Thyroid gland (tissue), 4 donors: Measurements from ENCODE around the gene CPNE4. TPM values are rescaled to one million over a fixed set of nuclear protein-coding genes. Genes with fewer than 3 reads are reported as not detected.
A peak's percentile ranks its signal among the peaks of the same experiment; 100 is the strongest.

Source experiments
- DNase-seq, 2 donors: peaks; one replicate each; pipeline ENCODE4 v3.0.0-alpha.2; 2019
- H3K27ac ChIP-seq, 3 donors: fragments of 200-600 bp; sonication (generic); 1 replicate in 2 of 3; 2 replicates in 1 of 3; pipeline ENCODE4 v1.5.1; 2016 to 2019; ENCODE audit warnings: mild to moderate bottlenecking in 1 of 3, moderate library complexity in 1 of 3
- H3K27me3 ChIP-seq: fragments of 200-600 bp; sonication (generic); one replicate; pipeline ENCODE4 v1.5.1; 2019
- H3K36me3 ChIP-seq, 2 donors: fragments of 200-600 bp; sonication (generic); one replicate each; pipeline ENCODE4 v1.5.1; 2016 to 2019
- H3K4me1 ChIP-seq, 2 donors: fragments of 200-600 bp; sonication (generic); one replicate each; pipeline ENCODE4 v1.5.1; 2017 to 2019
- H3K4me3 ChIP-seq, 3 donors: fragments of 200-600 bp; sonication (generic); replicated peaks in 1 of 3; 1 replicate in 2 of 3; 2 replicates in 1 of 3; pipeline ENCODE4 v1.5.1; 2016; ENCODE audit warnings: mild to moderate bottlenecking in 1 of 3
- H3K9me3 ChIP-seq: fragments of 200-600 bp; sonication (generic); one replicate; pipeline ENCODE4 v1.5.1; 2017
- CTCF ChIP-seq, 6 experiments: fragments of 200-600 bp in 3 of 6; fragments of 450-650 bp in 3 of 6; sonication (generic) in 3 of 6; IDR thresholded peaks; one replicate each; pipeline ENCODE4 v1.5.1; 2016 to 2019; ENCODE audit warnings: antibody characterized with exemption in 6 of 6, mild to moderate bottlenecking in 2 of 6, inconsistent platforms in 1 of 6, moderate library complexity in 1 of 6
- POLR2A ChIP-seq, 2 donors: fragments of 450-650 bp; IDR thresholded peaks; one replicate each; pipeline ENCODE4 v1.6.1; 2017; ENCODE audit warnings: antibody characterized with exemption in 2 of 2, mild to moderate bottlenecking in 2 of 2, moderate library complexity in 1 of 2
- WGBS, 2 donors: methylation state at CpG; one replicate each; pipeline ENCODE4 v1.1.5; 2017; 5-methylcytosine and 5-hydroxymethylcytosine counted together
- intact Hi-C: fragments of 100-400 bp; cut with DNase I; formaldehyde crosslinking; loops from one replicate; pipeline ENCODE4 v1.15.1; 2023
- total RNA-seq, 4 donors: library from RNA; depleted of rRNA; stranded (reverse); fragments of >200 nt; gene quantifications; one replicate each; pipeline ENCODE4 v1.2.3, GENCODE V29; 2016

CPNE4 gene
- total RNA-seq, 4 donors from 2014 or later: not detected

- intact Hi-C loops: no loop called here
- Histone ChIP-seq H3K9me3 (no peaks in the 10 kb centered on the region), H3K27ac (no peak overlapping the region), H3K36me3 (no peaks in the 10 kb centered on the region), H3K27me3 (no peaks in the 10 kb centered on the region), H3K4me3 (no peak overlapping the region), H3K4me1 (no peaks in the 10 kb centered on the region)
- TF ChIP-seq CTCF (IDR thresholded peaks at IDR 0.05): no peak
- no peak for TF ChIP-seq POLR2A (IDR thresholded peaks at IDR 0.05)
- DNase-seq: no peak
- 89 to 93% methylated on average over 3 of the region's 3 CpGs for WGBS, 2 donors
Measured at GRCh38 chr3:131856171-131856570, 178.6 kb downstream of the CPNE4 start.

- TF ChIP-seq POLR2A (IDR thresholded peaks at IDR 0.05) (no peak), CTCF (IDR thresholded peaks at IDR 0.05) (no peak)
- DNase-seq: no peak
- no peaks in the 10 kb centered on the region for H3K36me3 ChIP-seq
- no peaks in the 10 kb centered on the region for H3K4me1 ChIP-seq
- H3K27me3 ChIP-seq: no peaks in the 10 kb centered on the region
- no peaks in the 10 kb centered on the region for H3K9me3 ChIP-seq
- H3K27ac ChIP-seq: no peak overlapping the region
- intact Hi-C loops: no loop called here
- WGBS, 2 donors: 91 to 92% methylated on average over 3 of the region's 3 CpGs
- no peak overlapping the region for H3K4me3 ChIP-seq
Measured at GRCh38 chr3:131850223-131850622, 184.6 kb downstream of the CPNE4 start.

GRCh38 chr3:131849616-131850015 lies 185.2 kb downstream of the CPNE4 start:
- Histone ChIP-seq H3K4me3 (no peak overlapping the region), H3K36me3 (no peaks in the 10 kb centered on the region), H3K27ac (no peak overlapping the region), H3K9me3 (no peaks in the 10 kb centered on the region), H3K27me3 (no peaks in the 10 kb centered on the region), H3K4me1 (no peaks in the 10 kb centered on the region)
- peak; percentile 23 to 51 for DNase-seq
- intact Hi-C loops: no loop called here
- WGBS, 2 donors: 47 to 49% methylated on average over 2 of the region's 2 CpGs
- TF ChIP-seq CTCF (IDR thresholded peaks at IDR 0.05) (no peak), POLR2A (IDR thresholded peaks at IDR 0.05) (no peak)

GRCh38 chr3:131847966-131848510 lies 186.8 kb downstream of the CPNE4 start:
- TF ChIP-seq CTCF (IDR thresholded peaks at IDR 0.05) (no peak), POLR2A (IDR thresholded peaks at IDR 0.05) (no peak)
- 71 to 73% methylated on average over 1 of the region's 1 CpG for WGBS, 2 donors
- Histone ChIP-seq H3K36me3 (no peaks in the 10 kb centered on the region), H3K27me3 (no peaks in the 10 kb centered on the region), H3K27ac (no peak overlapping the region), H3K4me1 (no peaks in the 10 kb centered on the region), H3K4me3 (no peak overlapping the region), H3K9me3 (no peaks in the 10 kb centered on the region)
- intact Hi-C loops: no loop called here
- DNase-seq: no peak

GRCh38 chr3:131846296-131846924 lies 188.4 kb downstream of the CPNE4 start:
- TF ChIP-seq POLR2A (IDR thresholded peaks at IDR 0.05) (no peak), CTCF (IDR thresholded peaks at IDR 0.05) (no peak)
- Histone ChIP-seq H3K27me3 (no peaks in the 10 kb centered on the region), H3K9me3 (no peaks in the 10 kb centered on the region), H3K36me3 (no peaks in the 10 kb centered on the region), H3K4me1 (no peaks in the 10 kb centered on the region), H3K4me3 (no peak overlapping the region), H3K27ac (no peak overlapping the region)
- DNase-seq: no peak
- 30 to 88% methylated on average over 3 of the region's 3 CpGs for WGBS, 2 donors
- intact Hi-C loops: no loop called here
